RKO (cell line): ENCODE data around the gene IGSF21.
"Not testable (repeated sequence)": the region's sequence is repeated elsewhere in the genome, so short reads cannot be mapped to it uniquely, and the experiment has no call there.

Experiments used
- DNase-seq: peaks from one replicate; pipeline ENCODE4 v3.0.0-alpha.2; 2016; ENCODE audit warnings: low spot score

Gene IGSF21

GRCh38 chr1:18401921-18402320 lies 294.3 kb downstream of the IGSF21 start:
- DNase-seq: no peak

GRCh38 chr1:18404460-18404859 lies 296.9 kb downstream of the IGSF21 start:
- no peak for DNase-seq

GRCh38 chr1:18407166-18408045 lies 299.8 kb downstream of the IGSF21 start:
- DNase-seq: no peak

- DNase-seq: no peak
These were observed 301.2 kb downstream of the IGSF21 start for GRCh38 chr1:18408656-18409370.

- DNase-seq: no peak
These were observed 302.1 kb downstream of the IGSF21 start for GRCh38 chr1:18409609-18410237.

- DNase-seq: no peak
These were observed 302.8 kb downstream of the IGSF21 start for GRCh38 chr1:18410407-18410806.

GRCh38 chr1:18411321-18411720 lies 303.7 kb downstream of the IGSF21 start:
- DNase-seq: no peak

GRCh38 chr1:18411820-18412641 lies 304.4 kb downstream of the IGSF21 start:
- no peak for DNase-seq

- no peak for DNase-seq
These were observed 305.3 kb downstream of the IGSF21 start for GRCh38 chr1:18412882-18413353.

GRCh38 chr1:18413541-18414305 lies 306.1 kb downstream of the IGSF21 start:
- DNase-seq: no peak

- DNase-seq: no peak
These were observed 306.7 kb downstream of the IGSF21 start for GRCh38 chr1:18414321-18414720.

- no peak for DNase-seq
These were observed 307.4 kb downstream of the IGSF21 start for GRCh38 chr1:18414872-18415447.

- DNase-seq: no peak
These were observed 307.9 kb downstream of the IGSF21 start for GRCh38 chr1:18415448-18416027.

- not testable (repeated sequence) for DNase-seq
These were observed 308.5 kb downstream of the IGSF21 start for GRCh38 chr1:18416126-18416525.

GRCh38 chr1:18417316-18418269 lies 310.0 kb downstream of the IGSF21 start:
- DNase-seq: no peak

GRCh38 chr1:18419113-18419844 lies 311.7 kb downstream of the IGSF21 start:
- no peak for DNase-seq

- DNase-seq: no peak
These were observed 312.2 kb downstream of the IGSF21 start for GRCh38 chr1:18419845-18420184.

GRCh38 chr1:18422076-18422777 lies 314.6 kb downstream of the IGSF21 start:
- no peak for DNase-seq
